Measurements from ENCODE around the gene THSD4.

The THSD4 gene

GRCh38 chr15:71810256-71811035 lies 695.2 kb downstream of the THSD4 start, which contains the start of gene NR2E3:
NR2E3 (plus strand) TSS chr15:71810554; CDS start chr15:71810744, 190 bp downstream.
- no peak for DNase-seq (ENCODE audit: low spot score)

GRCh38 chr15:71811036-71811736 lies 695.9 kb downstream of the THSD4 start:
- DNase-seq (ENCODE audit: low spot score) = no peak

- no peak for DNase-seq (ENCODE audit: low spot score)
These were observed 696.8 kb downstream of the THSD4 start for GRCh38 chr15:71811752-71812735.

DNA sequence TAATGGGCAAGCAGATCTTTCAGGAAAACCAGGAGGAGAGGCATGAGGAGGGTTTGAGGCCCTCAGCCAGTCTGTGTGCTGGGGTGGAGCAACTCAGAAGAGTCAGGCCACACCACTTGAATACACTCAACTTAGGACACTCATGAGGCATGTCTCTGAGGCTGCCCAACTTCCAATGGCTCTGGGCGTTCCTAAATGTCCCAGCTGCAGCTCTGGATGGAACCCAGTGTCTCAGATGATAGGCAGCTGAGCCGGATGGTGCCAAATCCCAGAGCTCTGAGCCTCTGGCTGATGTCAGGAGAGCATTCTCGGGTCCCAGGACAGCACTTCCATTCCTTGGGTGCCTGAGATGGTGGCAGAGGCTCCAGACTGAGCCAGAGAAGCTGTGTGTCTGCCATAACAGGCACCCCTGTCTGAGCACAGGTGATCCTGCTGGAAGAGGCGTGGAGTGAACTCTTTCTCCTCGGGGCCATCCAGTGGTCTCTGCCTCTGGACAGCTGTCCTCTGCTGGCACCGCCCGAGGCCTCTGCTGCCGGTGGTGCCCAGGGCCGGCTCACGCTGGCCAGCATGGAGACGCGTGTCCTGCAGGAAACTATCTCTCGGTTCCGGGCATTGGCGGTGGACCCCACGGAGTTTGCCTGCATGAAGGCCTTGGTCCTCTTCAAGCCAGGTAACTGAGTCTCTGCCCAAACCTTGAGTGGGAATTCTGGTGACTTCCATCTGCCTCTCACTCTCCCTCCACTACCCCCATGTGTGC lies 697.9 kb downstream of the THSD4 start:
- no peak for DNase-seq (ENCODE audit: low spot score)

DNA sequence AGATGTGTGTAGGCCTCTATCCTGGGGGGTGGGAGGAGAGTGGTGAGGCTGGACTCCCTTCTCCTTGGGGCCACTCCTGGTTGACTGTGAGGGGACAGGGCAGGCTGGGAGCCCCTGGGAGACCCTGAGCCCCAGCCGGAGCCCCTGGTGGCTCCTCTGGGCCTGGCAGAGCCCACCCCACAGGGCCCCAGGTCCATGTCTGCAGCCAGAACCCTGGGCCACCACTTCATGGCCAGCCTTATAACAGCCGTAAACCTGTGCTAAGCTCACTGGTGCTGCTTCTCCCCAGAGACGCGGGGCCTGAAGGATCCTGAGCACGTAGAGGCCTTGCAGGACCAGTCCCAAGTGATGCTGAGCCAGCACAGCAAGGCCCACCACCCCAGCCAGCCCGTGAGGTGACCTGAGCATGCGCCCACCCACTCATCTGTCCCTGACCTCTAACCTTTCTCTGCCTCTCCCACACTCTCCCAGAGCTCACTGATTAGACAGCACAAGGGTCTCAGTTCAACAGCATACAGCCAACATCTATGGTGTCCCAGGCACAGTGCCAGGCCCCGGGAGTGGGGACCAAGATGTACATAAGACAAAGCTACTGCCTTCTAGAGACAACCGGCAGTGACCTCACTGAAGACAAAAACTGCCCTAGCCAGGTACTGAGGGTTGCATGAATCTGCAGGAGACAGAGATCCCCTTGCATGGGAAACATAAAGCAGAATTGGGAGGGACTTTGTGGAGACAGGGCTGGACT lies 698.6 kb downstream of the THSD4 start:
- DNase-seq (ENCODE audit: low spot score) = no peak

GRCh38 chr15:71815301-71815700 lies 700.0 kb downstream of the THSD4 start:
- no peak for DNase-seq (ENCODE audit: low spot score)

- no peak for DNase-seq (ENCODE audit: low spot score)
These were observed 702.1 kb downstream of the THSD4 start for GRCh38 chr15:71817351-71817750.

GRCh38 chr15:71820127-71820526 lies 704.9 kb downstream of the THSD4 start:
- DNase-seq (ENCODE audit: low spot score) = no peak

DNA sequence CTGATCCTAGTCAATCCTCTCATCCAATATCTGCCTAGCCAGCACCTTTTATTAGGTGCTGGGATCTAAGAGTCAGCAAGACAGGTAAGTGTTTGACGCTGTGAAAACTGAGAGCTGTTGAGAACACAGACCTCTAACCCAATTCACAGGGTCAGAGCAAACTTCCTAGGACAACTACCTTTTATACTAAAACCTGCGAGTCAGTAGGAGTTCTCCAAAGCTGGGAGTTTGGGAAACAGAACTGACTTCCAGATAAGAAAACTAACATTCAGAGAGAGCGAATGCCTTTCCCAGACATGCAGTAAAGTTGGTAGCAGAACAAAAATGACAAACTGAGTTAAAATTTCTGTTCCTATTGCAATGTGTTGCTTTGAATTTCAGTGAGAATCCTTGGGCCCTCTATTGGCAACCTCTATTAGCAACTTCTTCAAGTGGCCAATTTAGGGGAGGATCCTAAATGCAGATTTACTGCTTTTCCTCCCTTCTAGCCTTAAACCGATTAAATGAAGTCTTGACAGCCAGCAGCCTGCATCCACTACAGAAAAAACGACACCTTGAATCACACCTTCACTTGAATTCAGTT lies 706.4 kb downstream of the THSD4 start:
- DNase-seq (ENCODE audit: low spot score) = no peak

- DNase-seq (ENCODE audit: low spot score) = no peak
These were observed 707.8 kb downstream of the THSD4 start for GRCh38 chr15:71822890-71823630.

- no peak for DNase-seq (ENCODE audit: low spot score)
These were observed 708.5 kb downstream of the THSD4 start for GRCh38 chr15:71823801-71824200.

DNA sequence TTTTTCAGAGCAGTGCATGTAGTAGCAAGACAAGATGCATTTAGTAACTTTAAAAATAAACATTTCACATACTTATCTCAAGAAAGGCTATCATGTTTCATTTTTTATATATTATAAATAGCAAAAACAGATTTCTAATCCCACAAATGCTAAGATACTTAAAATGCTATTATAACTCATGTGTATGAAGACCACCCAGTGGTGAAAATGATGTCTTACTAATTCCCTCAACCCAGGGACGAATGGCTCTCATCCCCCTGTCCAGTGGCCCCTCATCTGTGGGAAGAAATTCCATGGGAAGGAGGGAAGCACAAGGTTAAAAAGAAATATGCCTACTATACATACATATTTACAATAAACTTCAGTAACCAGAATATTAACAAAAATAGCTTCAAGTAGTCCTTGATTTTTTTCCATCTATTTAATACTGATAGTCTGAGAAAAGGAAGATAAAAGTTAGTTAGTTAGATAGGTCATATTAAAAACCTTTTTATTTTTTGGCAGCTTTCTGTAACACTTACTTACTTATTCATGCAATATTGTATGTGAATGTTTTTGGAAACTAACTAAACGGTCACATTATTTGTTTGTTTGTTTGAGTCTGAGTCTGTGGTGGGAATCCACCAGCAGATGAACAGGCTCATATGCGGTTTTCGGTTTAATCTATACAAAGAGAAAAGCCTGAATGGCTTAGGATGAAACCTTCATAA lies 709.9 kb downstream of the THSD4 start:
- DNase-seq (ENCODE audit: low spot score) = no peak

- DNase-seq (ENCODE audit: low spot score) = no peak
These were observed 710.9 kb downstream of the THSD4 start for GRCh38 chr15:71826196-71826595.

DNA sequence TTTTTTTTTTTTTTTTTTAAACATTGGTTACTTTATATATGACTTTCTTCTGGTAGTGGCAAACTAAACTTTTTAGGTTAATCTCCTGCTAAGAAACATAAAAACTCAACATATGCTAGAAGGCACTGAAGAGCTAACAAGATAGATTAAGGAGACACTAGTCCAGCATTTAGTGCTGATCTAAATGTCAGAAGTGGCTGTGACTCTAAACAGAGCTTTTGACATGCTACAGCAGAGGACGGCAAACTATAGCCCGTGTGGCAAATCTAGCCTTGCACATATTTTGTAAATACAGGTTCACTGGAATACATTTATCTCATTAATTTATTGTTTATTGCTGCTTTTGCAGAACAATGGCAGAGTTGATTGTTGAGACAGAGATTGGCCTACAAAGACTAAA lies 715.7 kb downstream of the THSD4 start:
- no peak for DNase-seq (ENCODE audit: low spot score)
